Smooth muscle cell (in vitro differentiated cells): Measurements from ENCODE around the gene IDH3A. TPM values are rescaled to one million over a fixed set of nuclear protein-coding genes. Genes with fewer than 3 reads are reported as not detected.

Experiments
- DNase-seq: peaks from one replicate; lab custom pipeline; 2025; ENCODE audit not compliant: unreplicated experiment; lab: John Stamatoyannopoulos, UW
- H2AFZ ChIP-seq: fragments of 200-600 bp; sonication (generic); 2 replicates; pipeline ENCODE4 v1.6.0; 2016; ENCODE audit warnings: antibody characterized with exemption, low read depth, mild to moderate bottlenecking
- H3F3A ChIP-seq: fragments of 200-600 bp; sonication (generic); 2 replicates; pipeline ENCODE4 v1.6.0; 2017; ENCODE audit warnings: antibody characterized with exemption, low read depth
- H3K27ac ChIP-seq: fragments of 200-600 bp; sonication (generic); 2 replicates; pipeline ENCODE4 v1.5.1; 2016; ENCODE audit warnings: low read depth, mild to moderate bottlenecking
- H3K27me3 ChIP-seq: fragments of 200-600 bp; sonication (generic); 2 replicates; pipeline ENCODE4 v1.6.1; 2016; ENCODE audit warnings: low read depth, mild to moderate bottlenecking
- H3K36me3 ChIP-seq: fragments of 200-600 bp; sonication (generic); 2 replicates; pipeline ENCODE4 v1.5.1; 2016; ENCODE audit warnings: low read depth
- H3K4me1 ChIP-seq: fragments of 200-600 bp; sonication (generic); 2 replicates; pipeline ENCODE4 v1.5.1; 2016; ENCODE audit warnings: low read depth
- H3K4me2 ChIP-seq: fragments of 200-600 bp; sonication (generic); 2 replicates; pipeline ENCODE4 v1.6.0; 2016; ENCODE audit warnings: mild to moderate bottlenecking
- H3K4me3 ChIP-seq: fragments of 200-600 bp; sonication (generic); 2 replicates; pipeline ENCODE4 v1.5.1; 2016; ENCODE audit warnings: mild to moderate bottlenecking
- H3K79me2 ChIP-seq: fragments of 200-600 bp; sonication (generic); 2 replicates; pipeline ENCODE4 v1.6.0; 2016; ENCODE audit warnings: low read depth, mild to moderate bottlenecking
- H3K9ac ChIP-seq: fragments of 200-600 bp; sonication (generic); 2 replicates; pipeline ENCODE4 v1.6.0; 2016; ENCODE audit warnings: low read depth
- H3K9me3 ChIP-seq: fragments of 200-600 bp; sonication (generic); replicated peaks from 2 replicates; pipeline ENCODE4 v1.5.1; 2016; ENCODE audit warnings: low read depth
- H4K20me1 ChIP-seq: fragments of 200-600 bp; sonication (generic); 2 replicates; pipeline ENCODE4 v1.6.0; 2016; ENCODE audit warnings: low read depth
- WGBS: methylation state at CpG from one replicate; pipeline ENCODE4 v1.1.7; 2016; ENCODE audit warnings: low lambda C conversion rate; 5-methylcytosine and 5-hydroxymethylcytosine counted together
- polyA plus RNA-seq: library from polyadenylated mRNA; unstranded; fragments of >200 nt; fragmentation: Nextera tagmentation; extraction: Ambion mirVana; gene quantifications from 2 replicates; pipeline ENCODE4 v1.2.1, GENCODE V29; 2016
- total RNA-seq: library from RNA; depleted of rRNA; stranded (reverse); fragments of >200 nt; gene quantifications from 2 replicates; pipeline ENCODE4 v1.2.3, GENCODE V29; 2014
- TF ChIP-seq, protein P1 (sequence below): fragments of 200-600 bp; sonication (generic); IDR thresholded peaks from 2 replicates; pipeline ENCODE4 v1.5.1; 2017; ENCODE audit warnings: borderline replicate concordance, mild to moderate bottlenecking, antibody characterized with exemption; ENCODE audit not compliant: insufficient read depth, poor library complexity, severe bottlenecking

Gene IDH3A
- total and polyA plus RNA-seq, 2 experiments from 2014 or later, result 31.3 to 56.9 TPM

DNA sequence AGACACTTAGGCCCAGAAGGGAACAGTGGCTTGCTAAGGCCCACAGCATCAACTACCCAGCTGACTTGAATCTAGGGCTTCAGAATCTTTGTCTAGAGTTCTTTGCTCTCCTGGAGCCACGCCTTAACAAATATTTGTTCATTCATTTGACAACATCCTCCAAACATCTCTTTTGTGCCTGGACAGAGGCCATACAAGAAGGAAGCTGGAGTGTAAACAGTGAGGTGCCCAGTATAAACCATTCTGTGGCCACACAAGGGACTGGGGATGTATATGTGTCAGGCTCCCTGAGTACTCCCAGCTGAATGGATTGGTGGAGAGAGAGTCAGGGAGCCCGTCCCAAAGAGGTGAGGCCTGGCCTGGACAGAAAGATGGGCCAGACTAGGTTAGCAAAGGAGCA, 21.3 kb upstream of the IDH3A start:
- Histone ChIP-seq H3K9me3 (no peaks in the 10 kb centered on the region), H3K4me1 (peaks cover 10% of the 10 kb centered on the region), H2AFZ (no peak overlapping the region), H3K27me3 (no peaks in the 10 kb centered on the region), H3K4me3 (no peak overlapping the region), H3K79me2 (no peaks in the 10 kb centered on the region), H3K4me2 (no peak overlapping the region), H4K20me1 (no peaks in the 10 kb centered on the region), H3F3A (peaks cover 4% of the 10 kb centered on the region), H3K27ac (no peak overlapping the region), H3K9ac (no peak overlapping the region), H3K36me3 (no peaks in the 10 kb centered on the region)
- 92% methylated on average over 2 of the region's 2 CpGs for WGBS
- TF ChIP-seq, protein P1, sequence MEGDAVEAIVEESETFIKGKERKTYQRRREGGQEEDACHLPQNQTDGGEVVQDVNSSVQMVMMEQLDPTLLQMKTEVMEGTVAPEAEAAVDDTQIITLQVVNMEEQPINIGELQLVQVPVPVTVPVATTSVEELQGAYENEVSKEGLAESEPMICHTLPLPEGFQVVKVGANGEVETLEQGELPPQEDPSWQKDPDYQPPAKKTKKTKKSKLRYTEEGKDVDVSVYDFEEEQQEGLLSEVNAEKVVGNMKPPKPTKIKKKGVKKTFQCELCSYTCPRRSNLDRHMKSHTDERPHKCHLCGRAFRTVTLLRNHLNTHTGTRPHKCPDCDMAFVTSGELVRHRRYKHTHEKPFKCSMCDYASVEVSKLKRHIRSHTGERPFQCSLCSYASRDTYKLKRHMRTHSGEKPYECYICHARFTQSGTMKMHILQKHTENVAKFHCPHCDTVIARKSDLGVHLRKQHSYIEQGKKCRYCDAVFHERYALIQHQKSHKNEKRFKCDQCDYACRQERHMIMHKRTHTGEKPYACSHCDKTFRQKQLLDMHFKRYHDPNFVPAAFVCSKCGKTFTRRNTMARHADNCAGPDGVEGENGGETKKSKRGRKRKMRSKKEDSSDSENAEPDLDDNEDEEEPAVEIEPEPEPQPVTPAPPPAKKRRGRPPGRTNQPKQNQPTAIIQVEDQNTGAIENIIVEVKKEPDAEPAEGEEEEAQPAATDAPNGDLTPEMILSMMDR, result no peak
- DNase-seq, result no peak

DNA sequence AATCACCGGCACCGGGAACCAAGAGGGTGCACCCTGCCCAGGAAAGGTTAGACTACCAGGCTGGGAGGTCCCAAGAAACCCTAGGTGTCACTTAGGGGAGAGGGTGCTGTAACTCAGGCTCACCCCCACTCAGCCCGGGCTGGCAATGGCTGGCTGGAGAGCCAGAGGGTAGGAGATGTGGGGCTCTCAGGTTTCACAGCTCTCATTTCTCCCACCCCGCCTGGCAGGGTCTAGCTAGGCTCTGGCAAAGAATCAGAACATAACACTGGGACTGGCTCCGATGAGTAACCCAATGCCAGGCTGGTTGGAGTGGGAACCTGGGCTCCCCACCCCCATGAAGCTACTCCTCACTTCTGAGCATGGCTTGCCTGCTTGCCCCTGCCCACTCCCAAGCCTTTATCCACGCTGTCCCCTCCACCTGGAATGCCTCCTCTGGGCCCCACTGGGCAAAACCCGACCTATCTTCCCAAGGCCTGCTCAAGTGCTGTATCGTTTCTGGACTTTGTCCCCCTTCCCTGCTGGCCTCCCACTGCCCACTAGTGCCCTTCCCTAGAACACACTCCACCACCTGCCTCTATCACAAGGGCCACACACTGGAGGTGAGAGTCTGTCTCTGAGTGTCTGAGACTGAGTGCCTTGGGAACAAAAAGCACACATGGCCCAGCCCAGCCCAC, 19.9 kb upstream of the IDH3A start:
- Histone ChIP-seq H3K27ac (no peak overlapping the region), H3K4me1 (peaks cover 10% of the 10 kb centered on the region), H3K36me3 (no peaks in the 10 kb centered on the region), H3K4me2 (no peak overlapping the region), H3K4me3 (no peak overlapping the region), H3K27me3 (no peaks in the 10 kb centered on the region), H3K9ac (no peak overlapping the region), H3K79me2 (no peaks in the 10 kb centered on the region), H3F3A (peaks cover 4% of the 10 kb centered on the region), H2AFZ (no peak overlapping the region), H4K20me1 (no peaks in the 10 kb centered on the region), H3K9me3 (no peaks in the 10 kb centered on the region)
- TF ChIP-seq, protein P1, result no peak
- no peak for DNase-seq
- 90% methylated on average over 8 of the region's 8 CpGs for WGBS

DNA sequence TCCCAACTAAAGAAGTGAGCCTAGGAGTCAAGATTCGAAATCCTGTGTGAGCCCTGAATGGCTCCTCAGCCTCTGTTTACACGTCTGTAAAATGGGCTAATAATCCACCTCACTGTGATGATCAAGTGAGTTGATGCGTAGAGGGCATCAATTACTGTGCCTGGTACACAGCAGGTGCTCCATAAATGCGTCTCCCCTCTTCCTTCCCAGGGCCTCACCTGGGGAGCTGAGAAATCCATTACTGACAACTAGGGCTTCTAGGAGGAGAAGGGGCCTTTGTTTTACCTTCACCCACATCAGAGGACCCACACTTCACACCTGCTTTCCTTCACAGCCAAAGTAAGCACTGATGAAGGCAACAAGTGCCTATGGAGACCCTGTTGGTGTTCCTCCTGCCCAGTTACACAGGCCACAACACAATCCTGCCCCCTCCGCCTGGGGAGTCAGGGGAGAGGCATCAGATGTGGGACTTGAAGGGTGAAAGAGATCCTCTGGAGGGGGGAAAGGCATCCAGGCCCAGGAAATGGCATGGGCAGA, 19.3 kb upstream of the IDH3A start:
- whole genome bisulfite sequencing, result 93% methylated on average over 5 of the region's 5 CpGs
- Histone ChIP-seq H2AFZ (no peak overlapping the region), H3K79me2 (no peaks in the 10 kb centered on the region), H3K9me3 (no peaks in the 10 kb centered on the region), H3K4me1 (peaks cover 10% of the 10 kb centered on the region), H3K4me3 (no peak overlapping the region), H4K20me1 (no peaks in the 10 kb centered on the region), H3K36me3 (no peaks in the 10 kb centered on the region), H3K4me2 (no peak overlapping the region), H3K27ac (no peak overlapping the region), H3K9ac (no peak overlapping the region), H3F3A (peaks cover 4% of the 10 kb centered on the region), H3K27me3 (no peaks in the 10 kb centered on the region)
- TF ChIP-seq, protein P1, result no peak
- DNase-seq, result no peak
